ENCODE results near the gene PAPPA.

PAPPA gene

GRCh38 chr9:116232424-116233159 lies 79.0 kb downstream of the PAPPA start:
- no peak for ATAC-seq
- no peak for DNase-seq

GRCh38 chr9:116233160-116233530 lies 79.6 kb downstream of the PAPPA start:
- DNase-seq (no peak), ATAC-seq (no peak)

- ATAC-seq (no peak), DNase-seq (no peak)
Measured at GRCh38 chr9:116234081-116234480, 80.5 kb downstream of the PAPPA start.

GRCh38 chr9:116236979-116237378 lies 83.4 kb downstream of the PAPPA start:
- DNase-seq (no peak), ATAC-seq (no peak)

GRCh38 chr9:116237456-116237855 lies 83.9 kb downstream of the PAPPA start:
- no peak for ATAC-seq
- no peak for DNase-seq

- no peak for ATAC-seq
- no peak for DNase-seq
Measured at GRCh38 chr9:116238225-116238624, 84.6 kb downstream of the PAPPA start.

- no peak for ATAC-seq
- no peak for DNase-seq
Measured at GRCh38 chr9:116238776-116239340, 85.3 kb downstream of the PAPPA start.

- no peak for ATAC-seq
Measured at GRCh38 chr9:116243708-116244107, 90.1 kb downstream of the PAPPA start.

GRCh38 chr9:116247284-116247683 lies 93.7 kb downstream of the PAPPA start:
- DNase-seq (no peak), ATAC-seq (no peak)

More at GRCh38 chr9:116243708-116244107, 90.1 kb downstream of the PAPPA start:
- DNase-seq, result no peak

- DNase-seq, result no peak
- ATAC-seq, result no peak
Measured at GRCh38 chr9:116247791-116248374, 94.3 kb downstream of the PAPPA start.

GRCh38 chr9:116250891-116251290 lies 97.3 kb downstream of the PAPPA start:
- no peak for DNase-seq

GRCh38 chr9:116251366-116251765 lies 97.8 kb downstream of the PAPPA start:
- no peak for ATAC-seq

More at GRCh38 chr9:116250891-116251290, 97.3 kb downstream of the PAPPA start:
- no peak for ATAC-seq

GRCh38 chr9:116260531-116260930 lies 106.9 kb downstream of the PAPPA start:
- ATAC-seq (no peak), DNase-seq (no peak)

More at GRCh38 chr9:116251366-116251765, 97.8 kb downstream of the PAPPA start:
- DNase-seq, result no peak

GRCh38 chr9:116262448-116262847 lies 108.9 kb downstream of the PAPPA start:
- DNase-seq (no peak), ATAC-seq (no peak)

- no peak for ATAC-seq
- no peak for DNase-seq
Measured at GRCh38 chr9:116264361-116264760, 110.8 kb downstream of the PAPPA start.

- DNase-seq, result no peak
- no peak for ATAC-seq
Measured at GRCh38 chr9:116267021-116267420, 113.4 kb downstream of the PAPPA start.

GRCh38 chr9:116269250-116269649 lies 115.7 kb downstream of the PAPPA start:
- no peak for DNase-seq
- no peak for ATAC-seq

GRCh38 chr9:116270546-116270945 lies 117.0 kb downstream of the PAPPA start:
- no peak for ATAC-seq
- DNase-seq, result no peak

- ATAC-seq, result no peak
- no peak for DNase-seq
Measured at GRCh38 chr9:116271340-116271739, 117.7 kb downstream of the PAPPA start.

GRCh38 chr9:116271991-116272390 lies 118.4 kb downstream of the PAPPA start:
- no peak for DNase-seq
- ATAC-seq, result no peak

- no peak for ATAC-seq
- DNase-seq, result no peak
Measured at GRCh38 chr9:116274293-116274692, 120.7 kb downstream of the PAPPA start.

GRCh38 chr9:116275418-116276195 lies 122.0 kb downstream of the PAPPA start:
- ATAC-seq, result no peak
- DNase-seq, result no peak

- ATAC-seq, result no peak
- no peak for DNase-seq
Measured at GRCh38 chr9:116276196-116276493, 122.6 kb downstream of the PAPPA start.

Measured in stimulated activated naive CD8-positive, alpha-beta T cell treated with anti-CD3 and anti-CD28 coated beads, Interleukin-15, Interleukin-2, amounts not matched to agents 100 U/mL and 50 U/mL, for 24 hours (primary cell).